SK-N-SH (cell line): ENCODE measurements around the gene KCNB1. TPM values are rescaled to one million over a fixed set of nuclear protein-coding genes. Genes with fewer than 3 reads are reported as not detected.
"Not testable (repeated sequence)": the region's sequence is repeated elsewhere in the genome, so short reads cannot be mapped to it uniquely, and the experiment has no call there.

Experiments
- CTCF ChIA-PET: fragments of 300-600, 350-600 bp; formaldehyde crosslinking; extraction: SDS; loops from one replicate; lab custom pipeline; 2021; lab: Yijun Ruan, JAX
- POLR2A ChIA-PET: fragments of 350-600 bp; sonication (Branson Sonifier 250); formaldehyde crosslinking; extraction: SDS; loops from one replicate; lab custom pipeline; 2020; ENCODE audit warnings: antibody characterized with exemption, inconsistent platforms; lab: Yijun Ruan, JAX
- DNase-seq: peaks from one replicate; pipeline ENCODE4 v3.0.0; 2012
- H2AFZ ChIP-seq: fragments of 200-600 bp; sonication (generic); 2 replicates; pipeline ENCODE4 v1.8.1; 2016; ENCODE audit warnings: antibody characterized with exemption, mild to moderate bottlenecking, low read depth
- H3F3A ChIP-seq: fragments of 200-600 bp; sonication (generic); replicated peaks from 2 replicates; pipeline ENCODE3; 2016; ENCODE audit warnings: antibody characterized with exemption, mild to moderate bottlenecking; ENCODE audit not compliant: insufficient read depth
- H3K27ac ChIP-seq, 2 experiments: fragments of 200-500 bp in 1 of 2; fragments of 200-600 bp in 1 of 2; sonication (Bioruptor generic) in 1 of 2; sonication (generic), shearing (Covaris generic) in 1 of 2; 2 replicates each; pipeline versions ENCODE4 v1.5.1 to v1.6.1; 2014 to 2016; ENCODE audit warnings: low read depth in 2 of 2, inconsistent platforms in 1 of 2, low read length in 1 of 2, mild to moderate bottlenecking in 1 of 2, mixed read lengths in 1 of 2
- H3K27me3 ChIP-seq: fragments of 200-600 bp; sonication (generic), shearing (Covaris generic); 2 replicates; pipeline ENCODE4 v1.6.1; 2016; ENCODE audit warnings: mixed run types; ENCODE audit not compliant: insufficient read depth
- H3K36me3 ChIP-seq, 2 experiments: fragments of 200-500 bp in 1 of 2; fragments of 200-600 bp in 1 of 2; sonication (Bioruptor generic) in 1 of 2; sonication (generic) in 1 of 2; replicated peaks in 1 of 2; 2 replicates each; pipeline versions ENCODE3 to v1.5.1; 2014 to 2016; ENCODE audit warnings: low read length in 1 of 2, mild to moderate bottlenecking in 1 of 2; ENCODE audit not compliant: insufficient read depth in 2 of 2, control insufficient read depth in 1 of 2
- H3K4me1 ChIP-seq, 2 experiments: fragments of 200-500 bp in 1 of 2; fragments of 200-600 bp in 1 of 2; sonication (Bioruptor generic) in 1 of 2; sonication (generic), shearing (Covaris generic) in 1 of 2; 2 replicates each; pipeline versions ENCODE4 v1.5.1 to v1.6.1; 2014 to 2016; ENCODE audit warnings: low read depth in 1 of 2, low read length in 1 of 2, mixed run types in 1 of 2; ENCODE audit not compliant: insufficient read depth in 2 of 2, control insufficient read depth in 1 of 2
- H3K4me2 ChIP-seq: fragments of 200-600 bp; sonication (generic), shearing (Covaris generic); 2 replicates; pipeline ENCODE4 v1.6.1; 2017; ENCODE audit warnings: mixed run types
- H3K4me3 ChIP-seq, 2 experiments: fragments of 200-500 bp in 1 of 2; fragments of 200-600 bp in 1 of 2; sonication (Bioruptor generic) in 1 of 2; sonication (generic), shearing (Covaris generic) in 1 of 2; 2 replicates each; pipeline versions ENCODE4 v1.5.1 to v1.8.1; 2014 to 2016; ENCODE audit warnings: low read depth in 2 of 2, inconsistent platforms in 1 of 2, low read length in 1 of 2, mild to moderate bottlenecking in 1 of 2, mixed read lengths in 1 of 2, moderate library complexity in 1 of 2
- H3K79me2 ChIP-seq: fragments of 200-600 bp; sonication (generic); 2 replicates; pipeline ENCODE4 v1.8.1; 2017; ENCODE audit warnings: mild to moderate bottlenecking; ENCODE audit not compliant: insufficient read depth
- H3K9ac ChIP-seq: fragments of 200-600 bp; sonication (generic); 2 replicates; pipeline ENCODE4 v1.6.1; 2017; ENCODE audit warnings: mixed run types
- H3K9me2 ChIP-seq: fragments of 200-600 bp; sonication (generic); 2 replicates; pipeline ENCODE4 v1.6.1; 2017; ENCODE audit warnings: mixed run types
- H3K9me3 ChIP-seq: fragments of 200-600 bp; sonication (generic); 2 replicates; pipeline ENCODE4 v1.6.1; 2017; ENCODE audit warnings: mixed run types, mild to moderate bottlenecking, moderate library complexity
- H4K20me1 ChIP-seq: fragments of 200-600 bp; sonication (generic); 2 replicates; pipeline ENCODE4 v1.6.1; 2017; ENCODE audit warnings: mild to moderate bottlenecking, mixed run types; ENCODE audit not compliant: insufficient read depth
- EZH2phosphoT487 ChIP-seq: fragments of 200-600 bp; sonication (generic); IDR thresholded peaks from 2 replicates; pipeline ENCODE4 v1.6.1; 2017; ENCODE audit warnings: low read depth, mixed run types, mild to moderate bottlenecking, antibody characterized with exemption, moderate library complexity, borderline replicate concordance
- NRF1 ChIP-seq: IDR thresholded peaks from 2 replicates; pipeline ENCODE4 v1.6.1; 2012; ENCODE audit warnings: low read depth, mild to moderate bottlenecking, low read length
- RFX5 ChIP-seq: IDR thresholded peaks from 2 replicates; pipeline ENCODE4 v1.6.1; 2012; ENCODE audit warnings: mild to moderate bottlenecking, improper control_type of control experiment, low read length
- TCF12 ChIP-seq: IDR thresholded peaks from 2 replicates; pipeline ENCODE4 v1.4.0; 2012
- TEAD4 ChIP-seq: IDR thresholded peaks from 2 replicates; pipeline ENCODE4 v1.4.0; 2012; ENCODE audit warnings: mild to moderate bottlenecking, borderline replicate concordance; ENCODE audit not compliant: insufficient read depth
- WGBS: methylation state at CpG from one replicate; pipeline ENCODE4 v1.1.6; 2017; ENCODE audit warnings: low lambda C conversion rate; 5-methylcytosine and 5-hydroxymethylcytosine counted together
- polyA plus RNA-seq, 3 experiments: library from polyadenylated mRNA; depleted of rRNA; stranded (reverse); fragments of >200 nt; gene quantifications; 2 replicates each; pipeline ENCODE4 v1.2.3, GENCODE V29; 2012
- TF ChIP-seq, protein P1 (sequence below): fragments of 150-350 bp; IDR thresholded peaks from 2 replicates; pipeline ENCODE4 v1.6.1; 2017; ENCODE audit warnings: antibody characterized with exemption, low read length, low read depth, borderline replicate concordance
- TF ChIP-seq, protein P2 (sequence below): IDR thresholded peaks from 2 replicates; pipeline ENCODE4 v1.4.0; 2012; ENCODE audit warnings: low read depth, borderline replicate concordance
- TF ChIP-seq, protein P3 (sequence below): IDR thresholded peaks from 2 replicates; pipeline ENCODE4 v1.4.0; 2012; ENCODE audit warnings: low read depth, borderline replicate concordance

The KCNB1 gene
- polyA plus RNA-seq, 1 of the 3 experiments (the other 2 are of a cell fraction), result 0.82 TPM

DNA sequence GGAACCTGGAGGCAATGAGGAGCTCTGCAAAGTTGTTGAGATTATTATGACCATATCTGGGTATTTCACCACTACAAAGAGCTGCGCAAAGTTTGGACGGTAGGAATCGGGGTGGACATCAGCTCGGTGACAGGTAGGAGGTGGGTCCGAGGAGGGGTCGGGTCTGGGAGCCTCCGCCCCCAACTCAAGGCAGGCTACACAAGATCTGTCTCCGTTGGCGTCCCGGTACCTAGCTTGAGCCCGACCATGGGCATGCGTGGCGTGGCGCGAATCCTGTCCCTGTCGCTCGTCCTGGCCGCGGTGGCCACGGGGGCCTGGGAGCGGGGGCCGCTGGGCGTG is 164.4 kb downstream of the KCNB1 start (continued):
- TF ChIP-seq, protein P1, sequence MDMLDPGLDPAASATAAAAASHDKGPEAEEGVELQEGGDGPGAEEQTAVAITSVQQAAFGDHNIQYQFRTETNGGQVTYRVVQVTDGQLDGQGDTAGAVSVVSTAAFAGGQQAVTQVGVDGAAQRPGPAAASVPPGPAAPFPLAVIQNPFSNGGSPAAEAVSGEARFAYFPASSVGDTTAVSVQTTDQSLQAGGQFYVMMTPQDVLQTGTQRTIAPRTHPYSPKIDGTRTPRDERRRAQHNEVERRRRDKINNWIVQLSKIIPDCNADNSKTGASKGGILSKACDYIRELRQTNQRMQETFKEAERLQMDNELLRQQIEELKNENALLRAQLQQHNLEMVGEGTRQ, result no peak
- TF ChIP-seq, all 33 proteins: peak for 0

DNA sequence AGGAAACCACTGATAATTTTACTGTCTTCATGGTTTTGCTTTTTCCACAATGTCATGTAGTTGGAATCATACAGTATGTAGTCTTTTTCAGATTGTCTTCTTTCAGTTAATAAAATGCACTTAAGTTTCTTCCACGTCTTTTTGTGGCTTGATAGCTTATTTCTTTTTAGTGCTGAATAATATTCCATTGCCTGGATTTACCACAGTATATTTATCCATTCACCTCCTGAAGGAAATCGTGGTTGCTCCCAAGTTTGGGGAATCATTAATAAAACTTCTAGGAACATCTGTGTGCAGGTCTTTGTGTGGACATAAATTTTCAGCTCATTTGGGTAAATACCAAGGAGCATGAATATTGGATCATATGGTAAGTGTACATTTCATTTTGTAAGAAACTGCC is 165.8 kb downstream of the KCNB1 start:
- POLR2A ChIA-PET, result no interaction called here

DNA sequence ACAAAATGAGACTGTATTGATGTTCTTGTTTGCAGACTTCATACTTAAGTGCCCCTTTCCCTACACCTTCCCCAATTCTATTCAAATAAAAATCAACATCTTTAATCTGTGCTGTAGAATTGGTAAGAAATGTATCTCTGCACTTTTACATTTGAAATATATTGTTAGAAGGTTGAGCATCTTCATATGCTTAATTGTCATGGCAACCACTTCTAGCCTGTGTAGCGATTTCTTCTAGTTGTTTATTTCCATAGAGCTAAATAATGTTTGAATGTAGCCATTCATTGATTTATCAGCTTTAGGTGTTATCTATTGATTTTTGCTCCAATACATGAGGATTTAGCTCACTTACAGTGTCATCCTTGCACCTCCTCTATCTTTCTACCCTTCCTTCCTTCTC is 166.9 kb downstream of the KCNB1 start:
- DNase-seq, result no peak
- no peaks in the 10 kb centered on the region for H3F3A ChIP-seq
- TF ChIP-seq RFX5 (no peak), EZH2phosphoT487 (no peak), TCF12 (no peak)
- H3K4me3 ChIP-seq, result no peak overlapping the region
- H3K4me2 ChIP-seq, result no peak overlapping the region
- CTCF ChIA-PET, result interaction anchor here (1.6 kb wide), 1 partner anchor 169 kb away, joined by 4 read pairs; no protein-coding TSS in a partner anchor
- no peak overlapping the region for H3K9ac ChIP-seq
- POLR2A ChIA-PET, result no interaction called here
- no peak overlapping the region for H3K27ac ChIP-seq
- H3K27me3 ChIP-seq, result peaks cover 54% of the 10 kb centered on the region
- H3K9me2 ChIP-seq, result no peaks in the 10 kb centered on the region
- WGBS, result 50% methylated on average over 1 of the region's 1 CpG
- no peaks in the 10 kb centered on the region for H4K20me1 ChIP-seq
- H3K9me3 ChIP-seq, result no peaks in the 10 kb centered on the region
- peaks cover 0 to 16% of the 10 kb centered on the region in 2 experiments; a peak in 1 of 4 replicates for H3K4me1 ChIP-seq
- no peaks in the 10 kb centered on the region for H3K36me3 ChIP-seq
- no peaks in the 10 kb centered on the region for H3K79me2 ChIP-seq
- no peak overlapping the region for H2AFZ ChIP-seq

More for the DNA sequence above, 165.8 kb downstream of the KCNB1 start:
- Histone ChIP-seq H3K9ac (no peak overlapping the region), H4K20me1 (no peaks in the 10 kb centered on the region), H3K27ac (no peak overlapping the region), H3K36me3 (no peaks in the 10 kb centered on the region), H3K9me2 (no peaks in the 10 kb centered on the region), H3K79me2 (no peaks in the 10 kb centered on the region), H3K4me3 (no peak overlapping the region), H3K27me3 (peaks cover 54% of the 10 kb centered on the region), H3F3A (no peaks in the 10 kb centered on the region), H3K9me3 (no peaks in the 10 kb centered on the region), H3K4me2 (no peak overlapping the region), H2AFZ (no peak overlapping the region), H3K4me1 (peaks cover 0 to 16% of the 10 kb centered on the region in 2 experiments; a peak in 1 of 4 replicates)
- WGBS, result 40% methylated on average over 2 of the region's 2 CpGs
- CTCF ChIA-PET, result interaction anchor here (1.2 kb wide), 1 partner anchor 17 kb away, joined by 5 read pairs; no protein-coding TSS in a partner anchor
- no peak for TF ChIP-seq TEAD4
- no peak for TF ChIP-seq NRF1
- TF ChIP-seq, protein P2, sequence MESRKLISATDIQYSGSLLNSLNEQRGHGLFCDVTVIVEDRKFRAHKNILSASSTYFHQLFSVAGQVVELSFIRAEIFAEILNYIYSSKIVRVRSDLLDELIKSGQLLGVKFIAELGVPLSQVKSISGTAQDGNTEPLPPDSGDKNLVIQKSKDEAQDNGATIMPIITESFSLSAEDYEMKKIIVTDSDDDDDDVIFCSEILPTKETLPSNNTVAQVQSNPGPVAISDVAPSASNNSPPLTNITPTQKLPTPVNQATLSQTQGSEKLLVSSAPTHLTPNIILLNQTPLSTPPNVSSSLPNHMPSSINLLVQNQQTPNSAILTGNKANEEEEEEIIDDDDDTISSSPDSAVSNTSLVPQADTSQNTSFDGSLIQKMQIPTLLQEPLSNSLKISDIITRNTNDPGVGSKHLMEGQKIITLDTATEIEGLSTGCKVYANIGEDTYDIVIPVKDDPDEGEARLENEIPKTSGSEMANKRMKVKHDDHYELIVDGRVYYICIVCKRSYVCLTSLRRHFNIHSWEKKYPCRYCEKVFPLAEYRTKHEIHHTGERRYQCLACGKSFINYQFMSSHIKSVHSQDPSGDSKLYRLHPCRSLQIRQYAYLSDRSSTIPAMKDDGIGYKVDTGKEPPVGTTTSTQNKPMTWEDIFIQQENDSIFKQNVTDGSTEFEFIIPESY, result no peak
- TF ChIP-seq, protein P3, sequence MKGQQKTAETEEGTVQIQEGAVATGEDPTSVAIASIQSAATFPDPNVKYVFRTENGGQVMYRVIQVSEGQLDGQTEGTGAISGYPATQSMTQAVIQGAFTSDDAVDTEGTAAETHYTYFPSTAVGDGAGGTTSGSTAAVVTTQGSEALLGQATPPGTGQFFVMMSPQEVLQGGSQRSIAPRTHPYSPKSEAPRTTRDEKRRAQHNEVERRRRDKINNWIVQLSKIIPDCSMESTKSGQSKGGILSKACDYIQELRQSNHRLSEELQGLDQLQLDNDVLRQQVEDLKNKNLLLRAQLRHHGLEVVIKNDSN, result no peak
- TF ChIP-seq EZH2phosphoT487, result no peak
- no peak for DNase-seq

DNA sequence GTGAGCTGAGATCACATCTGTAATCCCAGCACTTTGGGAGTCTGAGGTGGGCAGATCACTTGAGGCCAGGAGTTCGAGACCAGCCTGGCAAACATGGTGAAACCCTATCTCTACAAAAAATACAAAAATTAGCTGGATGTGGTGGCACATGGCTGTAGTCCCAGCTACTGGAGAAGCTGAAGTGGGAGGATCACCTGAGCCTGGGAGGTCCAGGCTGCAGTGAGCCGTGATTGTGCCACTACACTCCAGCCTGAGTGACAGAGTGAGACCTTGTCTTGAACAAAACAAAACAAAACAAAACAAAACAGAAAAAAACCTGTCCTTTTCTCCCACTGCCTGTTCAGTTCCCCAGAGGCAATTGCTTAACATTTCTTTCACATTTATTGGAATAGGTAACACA is 168.4 kb downstream of the KCNB1 start:
- H3K9me3 ChIP-seq, H2AFZ ChIP-seq, H3K27ac ChIP-seq, POLR2A ChIA-PET, H3F3A ChIP-seq, H3K4me2 ChIP-seq, H3K9me2 ChIP-seq, H3K79me2 ChIP-seq, H3K9ac ChIP-seq, DNase-seq, H4K20me1 ChIP-seq, H3K4me3 ChIP-seq, H3K36me3 ChIP-seq: not testable (repeated sequence)
- peaks cover 0 to 12% of the 10 kb centered on the region in 2 experiments; a peak in 1 of 4 replicates for H3K4me1 ChIP-seq
- peaks cover 43% of the 10 kb centered on the region for H3K27me3 ChIP-seq
- CTCF ChIA-PET, result interaction anchor here (0.7 to 1.3 kb wide), 2 partner anchors 170 to 220 kb away, joined by 3 to 4 read pairs; no protein-coding TSS in a partner anchor
- WGBS, result 22% methylated on average over 2 of the region's 2 CpGs
